ENCODE results near the gene ZNF609. TPM values are rescaled to one million over a fixed set of nuclear protein-coding genes. Genes with fewer than 3 reads are reported as not detected.

The ZNF609 gene
- total and polyA plus RNA-seq, 2 of the 13 experiments (the other 11 are each of a cell fraction or from before 2014, with no cell fraction given) = 8.9 to 9.9 TPM

DNA sequence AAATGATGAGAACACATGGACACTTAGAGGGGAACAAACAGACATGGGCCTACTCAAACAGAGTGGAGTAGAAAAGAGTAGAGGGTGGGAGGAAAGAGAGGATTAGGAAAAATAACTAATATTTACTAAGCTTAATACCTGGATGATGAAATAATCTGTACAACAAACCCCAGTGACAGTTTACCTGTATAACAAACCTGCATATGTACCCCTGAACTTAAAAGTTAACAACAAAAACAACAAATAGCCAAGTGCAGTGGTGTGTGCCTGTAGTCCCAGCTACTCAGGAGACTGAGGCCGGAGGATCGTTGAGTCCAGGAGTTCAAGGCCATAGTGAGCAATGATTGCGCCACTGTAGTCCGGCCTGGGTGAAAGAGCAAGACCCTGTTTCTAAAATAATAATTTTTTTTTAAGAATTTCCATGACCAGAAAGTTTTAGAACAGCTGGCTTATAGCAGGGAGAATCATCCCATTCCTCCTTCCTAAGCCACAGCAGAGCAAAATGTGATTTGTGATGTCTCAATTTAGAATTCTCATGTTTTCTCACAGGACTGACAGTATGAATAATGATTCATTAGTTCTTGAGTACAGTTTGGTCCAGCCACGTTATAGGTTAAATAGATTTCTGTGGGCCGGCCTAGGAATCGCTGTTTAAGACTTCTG, 150.0 kb downstream of the ZNF609 start (continued):
- TF ChIP-seq ZNF883 (CRISPR knock-in tag; IDR thresholded peaks at IDR 0.05; ENCODE audit: not compliant biosample characterization) (no peak), ZFX (CRISPR knock-in tag; IDR thresholded peaks at IDR 0.05; ENCODE audit: low read depth) (peak; percentile 52), PHF5A (CRISPR knock-in tag; IDR thresholded peaks at IDR 0.05; ENCODE audit: low read depth, unreplicated experiment) (peak; percentile 12), RFXANK (CRISPR knock-in tag; IDR thresholded peaks at IDR 0.05) (no peak), ZNF501 (CRISPR knock-in tag; IDR thresholded peaks at IDR 0.05) (no peak), ZNF207 (IDR thresholded peaks at IDR 0.05; ENCODE audit: borderline replicate concordance) (no peak), DMAP1 (CRISPR knock-in tag; IDR thresholded peaks at IDR 0.05) (no peak), ZFY (CRISPR knock-in tag; IDR thresholded peaks at IDR 0.05) (peak; percentile 49; the same call in 1 of the 2 replicates)
- TF ChIP-seq, protein P1, sequence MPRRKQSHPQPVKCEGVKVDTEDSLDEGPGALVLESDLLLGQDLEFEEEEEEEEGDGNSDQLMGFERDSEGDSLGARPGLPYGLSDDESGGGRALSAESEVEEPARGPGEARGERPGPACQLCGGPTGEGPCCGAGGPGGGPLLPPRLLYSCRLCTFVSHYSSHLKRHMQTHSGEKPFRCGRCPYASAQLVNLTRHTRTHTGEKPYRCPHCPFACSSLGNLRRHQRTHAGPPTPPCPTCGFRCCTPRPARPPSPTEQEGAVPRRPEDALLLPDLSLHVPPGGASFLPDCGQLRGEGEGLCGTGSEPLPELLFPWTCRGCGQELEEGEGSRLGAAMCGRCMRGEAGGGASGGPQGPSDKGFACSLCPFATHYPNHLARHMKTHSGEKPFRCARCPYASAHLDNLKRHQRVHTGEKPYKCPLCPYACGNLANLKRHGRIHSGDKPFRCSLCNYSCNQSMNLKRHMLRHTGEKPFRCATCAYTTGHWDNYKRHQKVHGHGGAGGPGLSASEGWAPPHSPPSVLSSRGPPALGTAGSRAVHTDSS (CRISPR knock-in tag; conservative IDR thresholded peaks at IDR 0.05) = no peak
- TF ChIP-seq, protein P2, sequence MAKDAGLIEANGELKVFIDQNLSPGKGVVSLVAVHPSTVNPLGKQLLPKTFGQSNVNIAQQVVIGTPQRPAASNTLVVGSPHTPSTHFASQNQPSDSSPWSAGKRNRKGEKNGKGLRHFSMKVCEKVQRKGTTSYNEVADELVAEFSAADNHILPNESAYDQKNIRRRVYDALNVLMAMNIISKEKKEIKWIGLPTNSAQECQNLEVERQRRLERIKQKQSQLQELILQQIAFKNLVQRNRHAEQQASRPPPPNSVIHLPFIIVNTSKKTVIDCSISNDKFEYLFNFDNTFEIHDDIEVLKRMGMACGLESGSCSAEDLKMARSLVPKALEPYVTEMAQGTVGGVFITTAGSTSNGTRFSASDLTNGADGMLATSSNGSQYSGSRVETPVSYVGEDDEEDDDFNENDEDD (CRISPR knock-in tag; IDR thresholded peaks at IDR 0.05; ENCODE audit: borderline replicate concordance) = no peak
- TF ChIP-seq, protein P3, sequence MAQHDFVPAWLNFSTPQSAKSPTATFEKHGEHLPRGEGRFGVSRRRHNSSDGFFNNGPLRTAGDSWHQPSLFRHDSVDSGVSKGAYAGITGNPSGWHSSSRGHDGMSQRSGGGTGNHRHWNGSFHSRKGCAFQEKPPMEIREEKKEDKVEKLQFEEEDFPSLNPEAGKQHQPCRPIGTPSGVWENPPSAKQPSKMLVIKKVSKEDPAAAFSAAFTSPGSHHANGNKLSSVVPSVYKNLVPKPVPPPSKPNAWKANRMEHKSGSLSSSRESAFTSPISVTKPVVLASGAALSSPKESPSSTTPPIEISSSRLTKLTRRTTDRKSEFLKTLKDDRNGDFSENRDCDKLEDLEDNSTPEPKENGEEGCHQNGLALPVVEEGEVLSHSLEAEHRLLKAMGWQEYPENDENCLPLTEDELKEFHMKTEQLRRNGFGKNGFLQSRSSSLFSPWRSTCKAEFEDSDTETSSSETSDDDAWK (CRISPR knock-in tag; IDR thresholded peaks at IDR 0.05) = no peak
- TF ChIP-seq, protein P4, sequence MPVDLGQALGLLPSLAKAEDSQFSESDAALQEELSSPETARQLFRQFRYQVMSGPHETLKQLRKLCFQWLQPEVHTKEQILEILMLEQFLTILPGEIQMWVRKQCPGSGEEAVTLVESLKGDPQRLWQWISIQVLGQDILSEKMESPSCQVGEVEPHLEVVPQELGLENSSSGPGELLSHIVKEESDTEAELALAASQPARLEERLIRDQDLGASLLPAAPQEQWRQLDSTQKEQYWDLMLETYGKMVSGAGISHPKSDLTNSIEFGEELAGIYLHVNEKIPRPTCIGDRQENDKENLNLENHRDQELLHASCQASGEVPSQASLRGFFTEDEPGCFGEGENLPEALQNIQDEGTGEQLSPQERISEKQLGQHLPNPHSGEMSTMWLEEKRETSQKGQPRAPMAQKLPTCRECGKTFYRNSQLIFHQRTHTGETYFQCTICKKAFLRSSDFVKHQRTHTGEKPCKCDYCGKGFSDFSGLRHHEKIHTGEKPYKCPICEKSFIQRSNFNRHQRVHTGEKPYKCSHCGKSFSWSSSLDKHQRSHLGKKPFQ (CRISPR knock-in tag; IDR thresholded peaks at IDR 0.05; ENCODE audit: insufficient replicate concordance) = no peak
- TF ChIP-seq, protein P5, sequence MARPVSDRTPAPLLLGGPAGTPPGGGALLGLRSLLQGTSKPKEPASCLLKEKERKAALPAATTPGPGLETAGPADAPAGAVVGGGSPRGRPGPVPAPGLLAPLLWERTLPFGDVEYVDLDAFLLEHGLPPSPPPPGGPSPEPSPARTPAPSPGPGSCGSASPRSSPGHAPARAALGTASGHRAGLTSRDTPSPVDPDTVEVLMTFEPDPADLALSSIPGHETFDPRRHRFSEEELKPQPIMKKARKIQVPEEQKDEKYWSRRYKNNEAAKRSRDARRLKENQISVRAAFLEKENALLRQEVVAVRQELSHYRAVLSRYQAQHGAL (CRISPR knock-in tag; IDR thresholded peaks at IDR 0.05; ENCODE audit: not compliant biosample characterization) = no peak
- TF ChIP-seq, protein P6, sequence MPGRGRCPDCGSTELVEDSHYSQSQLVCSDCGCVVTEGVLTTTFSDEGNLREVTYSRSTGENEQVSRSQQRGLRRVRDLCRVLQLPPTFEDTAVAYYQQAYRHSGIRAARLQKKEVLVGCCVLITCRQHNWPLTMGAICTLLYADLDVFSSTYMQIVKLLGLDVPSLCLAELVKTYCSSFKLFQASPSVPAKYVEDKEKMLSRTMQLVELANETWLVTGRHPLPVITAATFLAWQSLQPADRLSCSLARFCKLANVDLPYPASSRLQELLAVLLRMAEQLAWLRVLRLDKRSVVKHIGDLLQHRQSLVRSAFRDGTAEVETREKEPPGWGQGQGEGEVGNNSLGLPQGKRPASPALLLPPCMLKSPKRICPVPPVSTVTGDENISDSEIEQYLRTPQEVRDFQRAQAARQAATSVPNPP (CRISPR knock-in tag; IDR thresholded peaks at IDR 0.05) = no peak
